Liver (tissue), 9 donors: ENCODE data around the gene USP35. TPM values are rescaled to one million over a fixed set of nuclear protein-coding genes. Genes with fewer than 3 reads are reported as not detected.

Experiments used
- DNase-seq: peaks from one replicate; pipeline ENCODE4 v3.0.0-alpha.2; 2017; ENCODE audit warnings: low spot score
- H3K27ac ChIP-seq, 2 donors: one replicate each; pipeline ENCODE4 v1.7.0; 2013; ENCODE audit warnings: inconsistent platforms in 2 of 2, low read length in 2 of 2, control low read depth in 1 of 2, low read depth in 1 of 2, mild to moderate bottlenecking in 1 of 2
- H3K27me3 ChIP-seq, 4 donors: one replicate each; pipeline versions ENCODE4 v1.6.1 to v1.7.0; 2013; ENCODE audit warnings: low read length in 3 of 4, inconsistent platforms in 1 of 4, mild to moderate bottlenecking in 1 of 4, moderate library complexity in 1 of 4; ENCODE audit not compliant: control insufficient read depth in 4 of 4, insufficient read depth in 4 of 4
- H3K36me3 ChIP-seq, 4 donors: one replicate each; pipeline versions ENCODE4 v1.6.1 to v1.7.0; 2013; ENCODE audit warnings: low read length in 3 of 4, mild to moderate bottlenecking in 3 of 4, low read depth in 1 of 4, moderate library complexity in 1 of 4; ENCODE audit not compliant: control insufficient read depth in 4 of 4, insufficient read depth in 3 of 4
- H3K4me1 ChIP-seq, 4 donors: one replicate each; pipeline versions ENCODE4 v1.6.1 to v1.7.0; 2013; ENCODE audit warnings: low read length in 3 of 4, mild to moderate bottlenecking in 3 of 4, moderate library complexity in 1 of 4; ENCODE audit not compliant: control insufficient read depth in 4 of 4, insufficient read depth in 4 of 4
- H3K4me3 ChIP-seq, 3 donors: one replicate each; pipeline versions ENCODE4 v1.6.1 to v1.7.0; 2013; ENCODE audit warnings: low read length in 3 of 3, control low read depth in 1 of 3, low read depth in 1 of 3, mild to moderate bottlenecking in 1 of 3
- H3K9ac ChIP-seq, 2 donors: one replicate each; pipeline ENCODE4 v1.7.0; 2013; ENCODE audit warnings: low read length in 2 of 2, mild to moderate bottlenecking in 2 of 2, moderate library complexity in 2 of 2, control low read depth in 1 of 2, low read depth in 1 of 2
- H3K9me3 ChIP-seq, 4 donors: one replicate each; pipeline versions ENCODE4 v1.6.1 to v1.7.0; 2013; ENCODE audit warnings: low read length in 3 of 4; ENCODE audit not compliant: control insufficient read depth in 4 of 4
- FOXA1 ChIP-seq: IDR thresholded peaks from 2 replicates; pipeline ENCODE4 v1.6.1; 2016; ENCODE audit warnings: antibody characterized with exemption
- FOXA2 ChIP-seq: IDR thresholded peaks from 2 replicates; pipeline ENCODE4 v1.6.1; 2016; ENCODE audit warnings: antibody characterized with exemption
- HNF4A ChIP-seq, 2 donors: conservative IDR thresholded peaks; 2 replicates each; pipeline ENCODE4 v1.6.1; 2016; ENCODE audit warnings: antibody characterized with exemption in 2 of 2, mild to moderate bottlenecking in 2 of 2
- JUND ChIP-seq, 2 donors: IDR thresholded peaks; 2 replicates each; pipeline ENCODE4 v1.6.1; 2016; ENCODE audit warnings: antibody characterized with exemption in 2 of 2
- RAD21 ChIP-seq, 2 donors: IDR thresholded peaks; 2 replicates each; pipeline ENCODE4 v1.6.1; 2016; ENCODE audit warnings: antibody characterized with exemption in 2 of 2, mild to moderate bottlenecking in 2 of 2
- RXRA ChIP-seq, 2 donors: IDR thresholded peaks; 2 replicates each; pipeline ENCODE4 v1.6.1; 2017 to 2018; ENCODE audit warnings: antibody characterized with exemption in 2 of 2, mild to moderate bottlenecking in 1 of 2
- SP1 ChIP-seq: IDR thresholded peaks from 2 replicates; pipeline ENCODE4 v1.6.1; 2018; ENCODE audit warnings: antibody characterized with exemption, mild to moderate bottlenecking
- TAF1 ChIP-seq: conservative IDR thresholded peaks from 2 replicates; pipeline ENCODE4 v1.6.1; 2016; ENCODE audit warnings: antibody characterized with exemption, mild to moderate bottlenecking
- YY1 ChIP-seq: IDR thresholded peaks from 2 replicates; pipeline ENCODE4 v1.6.1; 2016; ENCODE audit warnings: antibody characterized with exemption, mild to moderate bottlenecking
- WGBS: extraction: QIAGEN DNeasy Blood & Tissue Kit; methylation state at CpG from one replicate; pipeline ENCODE4 v1.1.7; 2013; 5-methylcytosine and 5-hydroxymethylcytosine counted together
- polyA plus RNA-seq, 2 donors: library from polyadenylated mRNA; stranded (reverse) in 1 of 2; unstranded in 1 of 2; fragments of 200-250 nt in 1 of 2; fragments of >200 nt in 1 of 2; fragmentation: Nextera tagmentation in 1 of 2; extraction: Ambion mirVana in 1 of 2; gene quantifications; one replicate each; pipeline versions ENCODE4 v1.2.1 to v1.2.3, GENCODE V29; 2013 to 2015
- total RNA-seq, 2 donors: library from RNA; depleted of rRNA; stranded (reverse); fragments of >200 nt; gene quantifications; one replicate each; pipeline ENCODE4 v1.2.3, GENCODE V29; 2014
- TF ChIP-seq, protein P1 (sequence below): IDR thresholded peaks from 2 replicates; pipeline ENCODE4 v1.6.1; 2016; ENCODE audit warnings: antibody characterized with exemption
- TF ChIP-seq, protein P2 (sequence below): IDR thresholded peaks from 2 replicates; pipeline ENCODE4 v1.6.1; 2016; ENCODE audit warnings: antibody characterized with exemption
- TF ChIP-seq, protein P3 (sequence below): IDR thresholded peaks from 2 replicates; pipeline ENCODE4 v1.6.1; 2016; ENCODE audit warnings: antibody characterized with exemption
- TF ChIP-seq, protein P4 (sequence below): fragments of 150-350 bp; IDR thresholded peaks from 2 replicates; pipeline ENCODE4 v1.5.1; 2017; ENCODE audit warnings: improper control_type of control experiment, low read depth, low read length; ENCODE audit not compliant: missing input control
- TF ChIP-seq, protein P5 (sequence below): IDR thresholded peaks from 2 replicates; pipeline ENCODE4 v1.6.1; 2016; ENCODE audit warnings: antibody characterized with exemption, mild to moderate bottlenecking
- donor health status: healthy.
- donor health status: healthy.
- donor health status: healthy.
- donor health status: healthy.
- donor health status: healthy.

Gene USP35
- total and polyA plus RNA-seq, 4 donors: 2.3 to 11.0 (median 4.8) TPM

DNA sequence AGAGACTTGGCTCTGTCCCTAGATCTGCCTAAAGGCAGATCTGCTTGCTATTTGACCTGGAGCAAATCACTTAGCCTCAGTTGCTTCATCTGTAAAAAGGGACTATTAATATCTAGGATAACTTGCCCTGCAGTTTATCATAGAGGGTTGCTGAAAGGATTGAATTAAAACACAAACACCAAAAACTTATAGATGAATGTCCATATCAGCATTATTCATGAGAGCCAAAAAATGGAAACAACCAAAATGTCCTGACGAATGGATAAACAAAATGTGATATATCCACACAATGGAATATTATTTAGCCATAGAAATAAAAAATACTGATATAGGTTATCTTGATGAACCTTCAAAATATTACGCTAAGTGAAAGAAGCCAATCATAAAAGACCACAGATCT lies 67.2 kb downstream of the USP35 start:
- no peak for TF ChIP-seq SP1
- no peaks in the 10 kb centered on the region for H3K36me3 ChIP-seq
- H3K9ac ChIP-seq: no peak overlapping the region
- DNase-seq: no peak
- no peaks in the 10 kb centered on the region for H3K27me3 ChIP-seq
- 99% methylated on average over 2 of the region's 2 CpGs for whole genome bisulfite sequencing
- no peaks in the 10 kb centered on the region for H3K9me3 ChIP-seq
- H3K4me3 ChIP-seq: no peak overlapping the region
- H3K4me1 ChIP-seq: peaks cover 0 to 15% (median 5%) of the 10 kb centered on the region in 4 donors
- no peak overlapping the region for H3K27ac ChIP-seq

DNA sequence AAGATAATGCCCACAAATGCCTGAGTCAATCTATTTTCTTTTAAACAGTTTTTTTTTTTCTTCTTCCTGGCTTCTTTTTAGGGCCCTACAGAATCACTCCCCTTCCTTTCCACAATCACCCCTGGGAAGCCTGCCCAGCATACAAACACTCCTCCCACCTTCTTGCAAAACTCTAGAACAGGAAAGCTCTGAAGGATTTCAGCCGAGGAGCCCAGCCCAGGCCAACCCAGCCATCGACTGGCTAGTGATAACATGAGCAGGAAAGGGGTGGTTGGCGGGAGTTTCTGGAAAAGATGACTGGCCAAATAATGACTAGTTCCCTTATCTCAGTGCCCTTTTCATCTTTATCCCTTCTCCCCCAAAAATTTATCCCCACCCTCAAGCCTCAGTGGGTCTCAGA lies 68.2 kb downstream of the USP35 start:
- DNase-seq: no peak
- no peaks in the 10 kb centered on the region for H3K9me3 ChIP-seq
- TF ChIP-seq FOXA2: no peak
- TF ChIP-seq, protein P1, sequence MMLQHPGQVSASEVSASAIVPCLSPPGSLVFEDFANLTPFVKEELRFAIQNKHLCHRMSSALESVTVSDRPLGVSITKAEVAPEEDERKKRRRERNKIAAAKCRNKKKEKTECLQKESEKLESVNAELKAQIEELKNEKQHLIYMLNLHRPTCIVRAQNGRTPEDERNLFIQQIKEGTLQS: no peak
- no peak for TF ChIP-seq TAF1
- TF ChIP-seq, protein P2, sequence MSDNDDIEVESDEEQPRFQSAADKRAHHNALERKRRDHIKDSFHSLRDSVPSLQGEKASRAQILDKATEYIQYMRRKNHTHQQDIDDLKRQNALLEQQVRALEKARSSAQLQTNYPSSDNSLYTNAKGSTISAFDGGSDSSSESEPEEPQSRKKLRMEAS: peak; percentile 19
- TF ChIP-seq RXRA (IDR thresholded peaks at IDR 0.05): peak; percentile 19 to 59
- TF ChIP-seq, protein P3, sequence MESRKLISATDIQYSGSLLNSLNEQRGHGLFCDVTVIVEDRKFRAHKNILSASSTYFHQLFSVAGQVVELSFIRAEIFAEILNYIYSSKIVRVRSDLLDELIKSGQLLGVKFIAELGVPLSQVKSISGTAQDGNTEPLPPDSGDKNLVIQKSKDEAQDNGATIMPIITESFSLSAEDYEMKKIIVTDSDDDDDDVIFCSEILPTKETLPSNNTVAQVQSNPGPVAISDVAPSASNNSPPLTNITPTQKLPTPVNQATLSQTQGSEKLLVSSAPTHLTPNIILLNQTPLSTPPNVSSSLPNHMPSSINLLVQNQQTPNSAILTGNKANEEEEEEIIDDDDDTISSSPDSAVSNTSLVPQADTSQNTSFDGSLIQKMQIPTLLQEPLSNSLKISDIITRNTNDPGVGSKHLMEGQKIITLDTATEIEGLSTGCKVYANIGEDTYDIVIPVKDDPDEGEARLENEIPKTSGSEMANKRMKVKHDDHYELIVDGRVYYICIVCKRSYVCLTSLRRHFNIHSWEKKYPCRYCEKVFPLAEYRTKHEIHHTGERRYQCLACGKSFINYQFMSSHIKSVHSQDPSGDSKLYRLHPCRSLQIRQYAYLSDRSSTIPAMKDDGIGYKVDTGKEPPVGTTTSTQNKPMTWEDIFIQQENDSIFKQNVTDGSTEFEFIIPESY: peak; percentile 29
- peak; percentile 50 to 56 for TF ChIP-seq RAD21 (IDR thresholded peaks at IDR 0.05)
- peak; percentile 39 to 41 for TF ChIP-seq HNF4A (conservative IDR thresholded peaks at IDR 0.05)
- TF ChIP-seq, protein P4, sequence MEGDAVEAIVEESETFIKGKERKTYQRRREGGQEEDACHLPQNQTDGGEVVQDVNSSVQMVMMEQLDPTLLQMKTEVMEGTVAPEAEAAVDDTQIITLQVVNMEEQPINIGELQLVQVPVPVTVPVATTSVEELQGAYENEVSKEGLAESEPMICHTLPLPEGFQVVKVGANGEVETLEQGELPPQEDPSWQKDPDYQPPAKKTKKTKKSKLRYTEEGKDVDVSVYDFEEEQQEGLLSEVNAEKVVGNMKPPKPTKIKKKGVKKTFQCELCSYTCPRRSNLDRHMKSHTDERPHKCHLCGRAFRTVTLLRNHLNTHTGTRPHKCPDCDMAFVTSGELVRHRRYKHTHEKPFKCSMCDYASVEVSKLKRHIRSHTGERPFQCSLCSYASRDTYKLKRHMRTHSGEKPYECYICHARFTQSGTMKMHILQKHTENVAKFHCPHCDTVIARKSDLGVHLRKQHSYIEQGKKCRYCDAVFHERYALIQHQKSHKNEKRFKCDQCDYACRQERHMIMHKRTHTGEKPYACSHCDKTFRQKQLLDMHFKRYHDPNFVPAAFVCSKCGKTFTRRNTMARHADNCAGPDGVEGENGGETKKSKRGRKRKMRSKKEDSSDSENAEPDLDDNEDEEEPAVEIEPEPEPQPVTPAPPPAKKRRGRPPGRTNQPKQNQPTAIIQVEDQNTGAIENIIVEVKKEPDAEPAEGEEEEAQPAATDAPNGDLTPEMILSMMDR: no peak
- peak; percentile 75 to 78 for TF ChIP-seq JUND (IDR thresholded peaks at IDR 0.05)
- peak; percentile 39 for TF ChIP-seq FOXA1
- TF ChIP-seq, protein P5, sequence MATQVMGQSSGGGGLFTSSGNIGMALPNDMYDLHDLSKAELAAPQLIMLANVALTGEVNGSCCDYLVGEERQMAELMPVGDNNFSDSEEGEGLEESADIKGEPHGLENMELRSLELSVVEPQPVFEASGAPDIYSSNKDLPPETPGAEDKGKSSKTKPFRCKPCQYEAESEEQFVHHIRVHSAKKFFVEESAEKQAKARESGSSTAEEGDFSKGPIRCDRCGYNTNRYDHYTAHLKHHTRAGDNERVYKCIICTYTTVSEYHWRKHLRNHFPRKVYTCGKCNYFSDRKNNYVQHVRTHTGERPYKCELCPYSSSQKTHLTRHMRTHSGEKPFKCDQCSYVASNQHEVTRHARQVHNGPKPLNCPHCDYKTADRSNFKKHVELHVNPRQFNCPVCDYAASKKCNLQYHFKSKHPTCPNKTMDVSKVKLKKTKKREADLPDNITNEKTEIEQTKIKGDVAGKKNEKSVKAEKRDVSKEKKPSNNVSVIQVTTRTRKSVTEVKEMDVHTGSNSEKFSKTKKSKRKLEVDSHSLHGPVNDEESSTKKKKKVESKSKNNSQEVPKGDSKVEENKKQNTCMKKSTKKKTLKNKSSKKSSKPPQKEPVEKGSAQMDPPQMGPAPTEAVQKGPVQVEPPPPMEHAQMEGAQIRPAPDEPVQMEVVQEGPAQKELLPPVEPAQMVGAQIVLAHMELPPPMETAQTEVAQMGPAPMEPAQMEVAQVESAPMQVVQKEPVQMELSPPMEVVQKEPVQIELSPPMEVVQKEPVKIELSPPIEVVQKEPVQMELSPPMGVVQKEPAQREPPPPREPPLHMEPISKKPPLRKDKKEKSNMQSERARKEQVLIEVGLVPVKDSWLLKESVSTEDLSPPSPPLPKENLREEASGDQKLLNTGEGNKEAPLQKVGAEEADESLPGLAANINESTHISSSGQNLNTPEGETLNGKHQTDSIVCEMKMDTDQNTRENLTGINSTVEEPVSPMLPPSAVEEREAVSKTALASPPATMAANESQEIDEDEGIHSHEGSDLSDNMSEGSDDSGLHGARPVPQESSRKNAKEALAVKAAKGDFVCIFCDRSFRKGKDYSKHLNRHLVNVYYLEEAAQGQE: peak; percentile 19
- peak; percentile 15 for TF ChIP-seq SP1
- no peak for TF ChIP-seq YY1
- H3K36me3 ChIP-seq: no peaks in the 10 kb centered on the region
- H3K4me3 ChIP-seq: no peak overlapping the region
- H3K27ac ChIP-seq: no peak overlapping the region
- WGBS: 15% methylated on average over 3 of the region's 3 CpGs
- H3K27me3 ChIP-seq: no peaks in the 10 kb centered on the region
- no peak overlapping the region for H3K9ac ChIP-seq
- peaks cover 0 to 15% (median 7%) of the 10 kb centered on the region in 4 donors for H3K4me1 ChIP-seq
